ENCODE results near the gene NANOS3. TPM values are rescaled to one million over a fixed set of nuclear protein-coding genes. Genes with fewer than 3 reads are reported as not detected.
A peak's percentile ranks its signal among the peaks of the same experiment; 100 is the strongest.

The NANOS3 gene
- total and polyA plus RNA-seq, 9 of the 15 experiments (the other 6 are each of a cell fraction or from before 2014, with no cell fraction given), result not detected

DNA sequence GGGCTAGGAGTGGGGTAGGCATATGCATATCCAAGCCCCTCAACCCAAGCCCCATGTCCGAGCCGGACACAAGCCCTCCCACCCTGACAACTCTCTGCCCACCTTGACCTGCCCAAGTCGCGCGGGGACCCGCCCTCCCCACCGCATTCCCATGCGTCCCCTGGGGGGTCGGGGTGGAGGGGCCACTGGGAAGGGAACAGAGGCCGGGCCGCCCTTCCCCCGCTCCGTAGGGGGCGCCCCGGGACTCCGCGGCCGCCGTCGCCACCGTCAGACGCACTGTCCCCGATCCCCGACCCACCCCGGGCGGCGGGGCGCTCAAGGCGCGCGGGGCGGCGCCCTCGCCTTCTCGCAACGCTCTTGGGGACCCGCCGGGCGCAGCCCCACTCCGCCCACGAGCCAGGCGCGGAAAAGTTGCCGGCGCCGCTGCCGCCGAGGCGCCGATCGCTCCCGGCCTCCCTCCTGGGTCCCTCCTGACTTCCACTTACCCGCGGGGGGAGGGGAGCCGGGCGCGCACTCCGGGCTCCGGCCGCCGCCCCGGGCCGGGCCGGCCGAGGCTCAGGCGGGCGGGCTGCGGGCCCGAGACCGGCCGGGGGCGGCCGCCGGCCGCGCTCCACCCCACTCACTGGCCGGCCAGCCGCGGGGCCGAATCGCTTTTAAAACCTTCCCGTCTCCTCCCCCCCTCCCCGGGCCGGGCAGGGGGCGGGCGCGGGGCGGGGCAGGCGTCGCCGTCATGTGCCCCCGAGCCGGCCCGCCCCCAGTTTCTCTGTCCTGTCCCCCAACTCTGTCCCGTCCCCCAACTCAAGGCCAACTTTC lies 34.4 kb upstream of the NANOS3 start (continued):
- no peak for TF ChIP-seq ZNF561 (CRISPR knock-in tag; conservative IDR thresholded peaks at IDR 0.05)
- no peak for TF ChIP-seq KDM1A (IDR thresholded peaks at IDR 0.05)
- TF ChIP-seq, protein P1, sequence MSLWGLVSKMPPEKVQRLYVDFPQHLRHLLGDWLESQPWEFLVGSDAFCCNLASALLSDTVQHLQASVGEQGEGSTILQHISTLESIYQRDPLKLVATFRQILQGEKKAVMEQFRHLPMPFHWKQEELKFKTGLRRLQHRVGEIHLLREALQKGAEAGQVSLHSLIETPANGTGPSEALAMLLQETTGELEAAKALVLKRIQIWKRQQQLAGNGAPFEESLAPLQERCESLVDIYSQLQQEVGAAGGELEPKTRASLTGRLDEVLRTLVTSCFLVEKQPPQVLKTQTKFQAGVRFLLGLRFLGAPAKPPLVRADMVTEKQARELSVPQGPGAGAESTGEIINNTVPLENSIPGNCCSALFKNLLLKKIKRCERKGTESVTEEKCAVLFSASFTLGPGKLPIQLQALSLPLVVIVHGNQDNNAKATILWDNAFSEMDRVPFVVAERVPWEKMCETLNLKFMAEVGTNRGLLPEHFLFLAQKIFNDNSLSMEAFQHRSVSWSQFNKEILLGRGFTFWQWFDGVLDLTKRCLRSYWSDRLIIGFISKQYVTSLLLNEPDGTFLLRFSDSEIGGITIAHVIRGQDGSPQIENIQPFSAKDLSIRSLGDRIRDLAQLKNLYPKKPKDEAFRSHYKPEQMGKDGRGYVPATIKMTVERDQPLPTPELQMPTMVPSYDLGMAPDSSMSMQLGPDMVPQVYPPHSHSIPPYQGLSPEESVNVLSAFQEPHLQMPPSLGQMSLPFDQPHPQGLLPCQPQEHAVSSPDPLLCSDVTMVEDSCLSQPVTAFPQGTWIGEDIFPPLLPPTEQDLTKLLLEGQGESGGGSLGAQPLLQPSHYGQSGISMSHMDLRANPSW (CRISPR knock-in tag; IDR thresholded peaks at IDR 0.05), result no peak
- TF ChIP-seq, protein P2, sequence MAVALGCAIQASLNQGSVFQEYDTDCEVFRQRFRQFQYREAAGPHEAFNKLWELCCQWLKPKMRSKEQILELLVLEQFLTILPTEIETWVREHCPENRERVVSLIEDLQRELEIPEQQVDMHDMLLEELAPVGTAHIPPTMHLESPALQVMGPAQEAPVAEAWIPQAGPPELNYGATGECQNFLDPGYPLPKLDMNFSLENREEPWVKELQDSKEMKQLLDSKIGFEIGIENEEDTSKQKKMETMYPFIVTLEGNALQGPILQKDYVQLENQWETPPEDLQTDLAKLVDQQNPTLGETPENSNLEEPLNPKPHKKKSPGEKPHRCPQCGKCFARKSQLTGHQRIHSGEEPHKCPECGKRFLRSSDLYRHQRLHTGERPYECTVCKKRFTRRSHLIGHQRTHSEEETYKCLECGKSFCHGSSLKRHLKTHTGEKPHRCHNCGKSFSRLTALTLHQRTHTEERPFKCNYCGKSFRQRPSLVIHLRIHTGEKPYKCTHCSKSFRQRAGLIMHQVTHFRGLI (CRISPR knock-in tag; IDR thresholded peaks at IDR 0.05), result no peak
- no peak for TF ChIP-seq ZNF316 (IDR thresholded peaks at IDR 0.05)
- TF ChIP-seq, protein P3, sequence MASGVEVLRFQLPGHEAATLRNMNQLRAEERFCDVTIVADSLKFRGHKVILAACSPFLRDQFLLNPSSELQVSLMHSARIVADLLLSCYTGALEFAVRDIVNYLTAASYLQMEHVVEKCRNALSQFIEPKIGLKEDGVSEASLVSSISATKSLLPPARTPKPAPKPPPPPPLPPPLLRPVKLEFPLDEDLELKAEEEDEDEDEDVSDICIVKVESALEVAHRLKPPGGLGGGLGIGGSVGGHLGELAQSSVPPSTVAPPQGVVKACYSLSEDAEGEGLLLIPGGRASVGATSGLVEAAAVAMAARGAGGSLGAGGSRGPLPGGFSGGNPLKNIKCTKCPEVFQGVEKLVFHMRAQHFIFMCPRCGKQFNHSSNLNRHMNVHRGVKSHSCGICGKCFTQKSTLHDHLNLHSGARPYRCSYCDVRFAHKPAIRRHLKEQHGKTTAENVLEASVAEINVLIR (CRISPR knock-in tag; IDR thresholded peaks at IDR 0.05), result no peak
- TF ChIP-seq ZNF445 (CRISPR knock-in tag; IDR thresholded peaks at IDR 0.05; ENCODE audit: low read depth), result no peak
- no peak for TF ChIP-seq ZNF41 (CRISPR knock-in tag; conservative IDR thresholded peaks at IDR 0.05)
- no peak for TF ChIP-seq FOXJ2 (tag; IDR thresholded peaks at IDR 0.05)
- TF ChIP-seq ZNF764 (CRISPR knock-in tag; IDR thresholded peaks at IDR 0.05; ENCODE audit: low read depth), result no peak
- no peak for TF ChIP-seq ZNF79 (CRISPR knock-in tag; IDR thresholded peaks at IDR 0.05; ENCODE audit: low read depth)
- peak; percentile 92 for TF ChIP-seq RBFOX2 (IDR thresholded peaks at IDR 0.05; ENCODE audit: low read depth, low read length)
- no peak for TF ChIP-seq XRCC4 (IDR thresholded peaks at IDR 0.05; ENCODE audit: extremely low read depth, insufficient read depth, insufficient read length)
- TF ChIP-seq, protein P4, sequence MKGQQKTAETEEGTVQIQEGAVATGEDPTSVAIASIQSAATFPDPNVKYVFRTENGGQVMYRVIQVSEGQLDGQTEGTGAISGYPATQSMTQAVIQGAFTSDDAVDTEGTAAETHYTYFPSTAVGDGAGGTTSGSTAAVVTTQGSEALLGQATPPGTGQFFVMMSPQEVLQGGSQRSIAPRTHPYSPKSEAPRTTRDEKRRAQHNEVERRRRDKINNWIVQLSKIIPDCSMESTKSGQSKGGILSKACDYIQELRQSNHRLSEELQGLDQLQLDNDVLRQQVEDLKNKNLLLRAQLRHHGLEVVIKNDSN (CRISPR knock-in tag; IDR thresholded peaks at IDR 0.05), result peak; percentile 28; the same call in 1 of the 2 replicates
- no peak for TF ChIP-seq SAFB2 (IDR thresholded peaks at IDR 0.05; ENCODE audit: borderline replicate concordance, low read depth, low read length, severe bottlenecking)
- TF ChIP-seq SMAD2 (IDR thresholded peaks at IDR 0.05; ENCODE audit: low read depth, low read length), result no peak
- TF ChIP-seq ZNF212 (CRISPR knock-in tag; IDR thresholded peaks at IDR 0.05), result no peak
- TF ChIP-seq, protein P5, sequence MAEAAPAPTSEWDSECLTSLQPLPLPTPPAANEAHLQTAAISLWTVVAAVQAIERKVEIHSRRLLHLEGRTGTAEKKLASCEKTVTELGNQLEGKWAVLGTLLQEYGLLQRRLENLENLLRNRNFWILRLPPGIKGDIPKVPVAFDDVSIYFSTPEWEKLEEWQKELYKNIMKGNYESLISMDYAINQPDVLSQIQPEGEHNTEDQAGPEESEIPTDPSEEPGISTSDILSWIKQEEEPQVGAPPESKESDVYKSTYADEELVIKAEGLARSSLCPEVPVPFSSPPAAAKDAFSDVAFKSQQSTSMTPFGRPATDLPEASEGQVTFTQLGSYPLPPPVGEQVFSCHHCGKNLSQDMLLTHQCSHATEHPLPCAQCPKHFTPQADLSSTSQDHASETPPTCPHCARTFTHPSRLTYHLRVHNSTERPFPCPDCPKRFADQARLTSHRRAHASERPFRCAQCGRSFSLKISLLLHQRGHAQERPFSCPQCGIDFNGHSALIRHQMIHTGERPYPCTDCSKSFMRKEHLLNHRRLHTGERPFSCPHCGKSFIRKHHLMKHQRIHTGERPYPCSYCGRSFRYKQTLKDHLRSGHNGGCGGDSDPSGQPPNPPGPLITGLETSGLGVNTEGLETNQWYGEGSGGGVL (CRISPR knock-in tag; IDR thresholded peaks at IDR 0.05), result no peak
- TF ChIP-seq, protein P6, sequence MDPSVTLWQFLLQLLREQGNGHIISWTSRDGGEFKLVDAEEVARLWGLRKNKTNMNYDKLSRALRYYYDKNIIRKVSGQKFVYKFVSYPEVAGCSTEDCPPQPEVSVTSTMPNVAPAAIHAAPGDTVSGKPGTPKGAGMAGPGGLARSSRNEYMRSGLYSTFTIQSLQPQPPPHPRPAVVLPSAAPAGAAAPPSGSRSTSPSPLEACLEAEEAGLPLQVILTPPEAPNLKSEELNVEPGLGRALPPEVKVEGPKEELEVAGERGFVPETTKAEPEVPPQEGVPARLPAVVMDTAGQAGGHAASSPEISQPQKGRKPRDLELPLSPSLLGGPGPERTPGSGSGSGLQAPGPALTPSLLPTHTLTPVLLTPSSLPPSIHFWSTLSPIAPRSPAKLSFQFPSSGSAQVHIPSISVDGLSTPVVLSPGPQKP (CRISPR knock-in tag; IDR thresholded peaks at IDR 0.05), result no peak
